ENCODE results near the gene SNX10. TPM values are rescaled to one million over a fixed set of nuclear protein-coding genes. Genes with fewer than 3 reads are reported as not detected.

Gene SNX10
- total and polyA plus RNA-seq, 12 donors, result 0.75 to 11.9 (median 1.6) TPM

GRCh38 chr7:26363465-26363864 lies 71.8 kb downstream of the SNX10 start:
- Histone ChIP-seq H3K27me3 (peaks cover 0 to 48% (median 28%) of the 10 kb centered on the region in 7 donors), H3K4me3 (no peak overlapping the region), H3K36me3 (peaks cover 0 to 22% (median 0%) of the 10 kb centered on the region in 9 donors), H3K27ac (no peak overlapping the region), H3K4me1 (peaks cover 0 to 26% (median 0%) of the 10 kb centered on the region in 9 donors), H3K9me3 (no peaks in the 10 kb centered on the region)
- intact Hi-C loops (cut with DNase I), result loop anchor here in 3 of 10 donors (5.0 to 10.0 kb wide), 4 partner anchors 79 to 471 kb away; no protein-coding TSS in a partner anchor
- ATAC-seq, result no peak
- TF ChIP-seq, protein P1, sequence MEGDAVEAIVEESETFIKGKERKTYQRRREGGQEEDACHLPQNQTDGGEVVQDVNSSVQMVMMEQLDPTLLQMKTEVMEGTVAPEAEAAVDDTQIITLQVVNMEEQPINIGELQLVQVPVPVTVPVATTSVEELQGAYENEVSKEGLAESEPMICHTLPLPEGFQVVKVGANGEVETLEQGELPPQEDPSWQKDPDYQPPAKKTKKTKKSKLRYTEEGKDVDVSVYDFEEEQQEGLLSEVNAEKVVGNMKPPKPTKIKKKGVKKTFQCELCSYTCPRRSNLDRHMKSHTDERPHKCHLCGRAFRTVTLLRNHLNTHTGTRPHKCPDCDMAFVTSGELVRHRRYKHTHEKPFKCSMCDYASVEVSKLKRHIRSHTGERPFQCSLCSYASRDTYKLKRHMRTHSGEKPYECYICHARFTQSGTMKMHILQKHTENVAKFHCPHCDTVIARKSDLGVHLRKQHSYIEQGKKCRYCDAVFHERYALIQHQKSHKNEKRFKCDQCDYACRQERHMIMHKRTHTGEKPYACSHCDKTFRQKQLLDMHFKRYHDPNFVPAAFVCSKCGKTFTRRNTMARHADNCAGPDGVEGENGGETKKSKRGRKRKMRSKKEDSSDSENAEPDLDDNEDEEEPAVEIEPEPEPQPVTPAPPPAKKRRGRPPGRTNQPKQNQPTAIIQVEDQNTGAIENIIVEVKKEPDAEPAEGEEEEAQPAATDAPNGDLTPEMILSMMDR (IDR thresholded peaks at IDR 0.05), result no peak
- 89% methylated on average over 7 of the region's 7 CpGs for WGBS, 2 donors
- DNase-seq, result no peak

- Histone ChIP-seq H3K9me3 (no peaks in the 10 kb centered on the region), H3K4me1 (peaks cover 0 to 26% (median 0%) of the 10 kb centered on the region in 9 donors), H3K27me3 (peaks cover 0 to 62% (median 40%) of the 10 kb centered on the region in 7 donors), H3K36me3 (peaks cover 0 to 22% (median 0%) of the 10 kb centered on the region in 9 donors), H3K4me3 (no peak overlapping the region), H3K27ac (no peak overlapping the region)
- peak in 1 of 2 donors; percentile 57 for DNase-seq
- intact Hi-C loops (cut with DNase I), result loop anchor here (1.0 to 10.0 kb wide), 13 partner anchors 80 to 797 kb away; partner anchors contain the start of gene HOXA7 (in 1 of the 10)
- TF ChIP-seq, protein P1 (IDR thresholded peaks at IDR 0.05), result peak; percentile 53 to 87 (median 77)
- WGBS, 2 donors, result 33 to 41% methylated on average over 13 of the region's 13 CpGs
- ATAC-seq, result peak; percentile 65 to 89 (median 80)
Measured at GRCh38 chr7:26365077-26365900, 73.6 kb downstream of the SNX10 start.

DNA sequence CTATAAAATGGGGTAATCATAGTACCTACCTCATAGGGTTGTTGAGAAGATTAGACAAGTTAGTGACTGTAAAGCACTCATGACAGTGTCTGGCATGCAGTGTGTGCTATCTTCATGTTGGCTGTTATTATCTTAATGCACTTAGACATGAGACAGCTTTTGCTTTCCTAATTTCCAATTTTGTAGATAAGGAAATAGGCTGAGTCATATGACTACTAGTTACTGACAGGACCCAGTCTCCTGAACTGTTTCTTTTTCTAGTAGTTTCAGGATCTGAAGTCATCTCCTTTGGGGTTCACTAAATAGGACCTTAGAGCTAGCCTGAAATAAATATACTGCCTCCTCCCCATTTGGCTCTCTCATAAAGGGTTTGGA lies 74.2 kb downstream of the SNX10 start:
- H3K27me3 ChIP-seq, result peaks cover 0 to 68% (median 46%) of the 10 kb centered on the region in 7 donors
- TF ChIP-seq, protein P1 (IDR thresholded peaks at IDR 0.05), result no peak
- intact Hi-C loops (cut with DNase I), result loop anchor here (1.0 to 10.0 kb wide), 13 partner anchors 81 to 796 kb away; partner anchors contain the start of gene HOXA7 (in 1 of the 10)
- H3K27ac ChIP-seq, result no peak overlapping the region
- DNase-seq (no peak), ATAC-seq (no peak)
- no peaks in the 10 kb centered on the region for H3K9me3 ChIP-seq
- H3K4me3 ChIP-seq, result no peak overlapping the region
- H3K4me1 ChIP-seq, result peaks cover 0 to 25% (median 0%) of the 10 kb centered on the region in 9 donors
- peaks cover 0 to 22% (median 0%) of the 10 kb centered on the region in 9 donors for H3K36me3 ChIP-seq

GRCh38 chr7:26367219-26367711 lies 75.6 kb downstream of the SNX10 start:
- TF ChIP-seq, protein P1 (IDR thresholded peaks at IDR 0.05), result no peak
- Histone ChIP-seq H3K36me3 (peaks cover 0 to 27% (median 0%) of the 10 kb centered on the region in 9 donors), H3K27ac (no peak overlapping the region), H3K4me3 (no peak overlapping the region), H3K27me3 (peaks cover 0 to 82% (median 60%) of the 10 kb centered on the region in 7 donors), H3K4me1 (peaks cover 0 to 25% (median 0%) of the 10 kb centered on the region in 9 donors), H3K9me3 (no peaks in the 10 kb centered on the region)
- DNase-seq, result no peak
- 85 to 89% methylated on average over 6 of the region's 6 CpGs for WGBS, 2 donors
- intact Hi-C loops (cut with DNase I), result loop anchor here in 8 of 10 donors (2.0 to 10.0 kb wide), 8 partner anchors 82 to 795 kb away; partner anchors contain the start of gene HOXA7 (in 1 of the 8)
- no peak for ATAC-seq
